NT2/D1 (cell line): ENCODE results near the gene NHS.

ENCODE experiments used
- SUZ12 ChIP-seq: IDR thresholded peaks from 2 replicates; pipeline ENCODE4 v1.6.1; 2011; ENCODE audit not compliant: insufficient read length, insufficient read depth; ENCODE audit errors: extremely low read depth
- YY1 ChIP-seq: IDR thresholded peaks from 2 replicates; pipeline ENCODE4 v1.6.1; 2011; ENCODE audit not compliant: insufficient read length, insufficient read depth
- ZNF274 ChIP-seq: IDR thresholded peaks from 2 replicates; pipeline ENCODE4 v1.6.1; 2011; ENCODE audit warnings: mild to moderate bottlenecking, low read depth, low read length

DNA sequence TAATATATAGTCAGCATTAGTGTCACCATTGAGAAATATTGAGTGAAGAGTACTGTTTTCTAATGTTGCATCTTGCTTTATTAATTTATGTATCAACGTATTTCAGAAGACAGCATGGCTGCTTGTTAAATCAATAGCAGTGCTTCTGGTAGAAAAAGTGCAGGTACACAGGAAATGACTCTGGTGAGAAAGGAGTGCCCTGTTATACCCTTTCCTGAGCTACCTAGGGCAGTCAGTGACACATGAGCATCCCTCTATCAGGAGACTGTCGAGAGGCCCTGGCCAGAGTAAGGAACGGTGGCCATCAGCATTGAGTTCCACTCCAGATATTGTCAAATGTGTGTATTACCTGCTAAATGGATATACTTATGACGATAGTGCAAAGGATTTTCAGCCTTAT lies 404.4 kb downstream of the NHS start:
- TF ChIP-seq YY1 = no peak
- no peak for TF ChIP-seq SUZ12
- no peak for TF ChIP-seq ZNF274
